ENCODE data around the gene C5orf52. TPM values are rescaled to one million over a fixed set of nuclear protein-coding genes. Genes with fewer than 3 reads are reported as not detected.
"Not testable (repeated sequence)": the region's sequence is repeated elsewhere in the genome, so short reads cannot be mapped to it uniquely, and the experiment has no call there.

The C5orf52 gene
- total RNA-seq, 2 experiments from 2014 or later = not detected

DNA sequence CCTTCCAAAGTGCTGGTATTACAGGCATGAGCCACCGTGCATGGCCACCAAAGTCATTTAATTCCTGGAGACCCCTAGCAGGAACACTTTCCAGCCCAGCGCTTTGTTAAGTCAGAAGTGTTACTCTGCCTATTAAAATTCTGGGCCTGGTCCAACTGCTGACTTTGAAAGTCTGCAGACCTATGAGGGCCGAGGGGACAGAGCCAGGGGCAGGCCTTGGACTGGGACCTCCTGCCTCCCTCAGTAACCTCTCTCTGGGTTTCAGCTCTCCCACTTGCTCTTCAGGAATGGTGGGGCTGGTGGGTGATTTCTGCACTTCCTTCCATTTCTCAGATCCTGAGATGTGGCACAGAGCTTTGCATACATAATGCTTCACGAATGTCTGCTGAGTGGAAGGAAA is 9.7 kb downstream of the C5orf52 start:
- no peaks in the 10 kb centered on the region for H3K9me3 Mint-ChIP-seq
- no peak overlapping the region for H3K4me3 Mint-ChIP-seq
- no peaks in the 10 kb centered on the region for H3K27me3 ChIP-seq (ENCODE audit: control insufficient read depth in 1 of 2, insufficient read depth in 2 of 2, low read length in 2 of 2)
- H3K4me1 Mint-ChIP-seq (ENCODE audit: low read depth) = no peaks in the 10 kb centered on the region
- TF ChIP-seq, protein P1, sequence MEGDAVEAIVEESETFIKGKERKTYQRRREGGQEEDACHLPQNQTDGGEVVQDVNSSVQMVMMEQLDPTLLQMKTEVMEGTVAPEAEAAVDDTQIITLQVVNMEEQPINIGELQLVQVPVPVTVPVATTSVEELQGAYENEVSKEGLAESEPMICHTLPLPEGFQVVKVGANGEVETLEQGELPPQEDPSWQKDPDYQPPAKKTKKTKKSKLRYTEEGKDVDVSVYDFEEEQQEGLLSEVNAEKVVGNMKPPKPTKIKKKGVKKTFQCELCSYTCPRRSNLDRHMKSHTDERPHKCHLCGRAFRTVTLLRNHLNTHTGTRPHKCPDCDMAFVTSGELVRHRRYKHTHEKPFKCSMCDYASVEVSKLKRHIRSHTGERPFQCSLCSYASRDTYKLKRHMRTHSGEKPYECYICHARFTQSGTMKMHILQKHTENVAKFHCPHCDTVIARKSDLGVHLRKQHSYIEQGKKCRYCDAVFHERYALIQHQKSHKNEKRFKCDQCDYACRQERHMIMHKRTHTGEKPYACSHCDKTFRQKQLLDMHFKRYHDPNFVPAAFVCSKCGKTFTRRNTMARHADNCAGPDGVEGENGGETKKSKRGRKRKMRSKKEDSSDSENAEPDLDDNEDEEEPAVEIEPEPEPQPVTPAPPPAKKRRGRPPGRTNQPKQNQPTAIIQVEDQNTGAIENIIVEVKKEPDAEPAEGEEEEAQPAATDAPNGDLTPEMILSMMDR (IDR thresholded peaks at IDR 0.05) = no peak
- ATAC-seq (ENCODE audit: poor library complexity) = no peak
- H3K4me1 ChIP-seq (ENCODE audit: insufficient read depth, low read length) = no peaks in the 10 kb centered on the region
- no peak for DNase-seq
- no peaks in the 10 kb centered on the region for H3K27me3 Mint-ChIP-seq
- ChIA-PET CTCF (no interaction called here), POLR2A (no interaction called here)
- no peaks in the 10 kb centered on the region for H3K36me3 ChIP-seq (ENCODE audit: insufficient read depth, low read length)
- H3K36me3 Mint-ChIP-seq (ENCODE audit: low read depth) = no peaks in the 10 kb centered on the region
- H3K4me3 ChIP-seq (ENCODE audit: low read length) = no peak overlapping the region
- H3K27ac ChIP-seq (ENCODE audit: low read depth in 1 of 2, low read length in 2 of 2) = no peak overlapping the region
- H3K9me3 ChIP-seq (ENCODE audit: control insufficient read depth in 1 of 2, insufficient read depth in 1 of 2, low read length in 2 of 2) = no peaks in the 10 kb centered on the region
- no peak overlapping the region for H3K27ac Mint-ChIP-seq
- intact Hi-C loops (cut with DNase I, micrococcal nuclease) = no loop called here

DNA sequence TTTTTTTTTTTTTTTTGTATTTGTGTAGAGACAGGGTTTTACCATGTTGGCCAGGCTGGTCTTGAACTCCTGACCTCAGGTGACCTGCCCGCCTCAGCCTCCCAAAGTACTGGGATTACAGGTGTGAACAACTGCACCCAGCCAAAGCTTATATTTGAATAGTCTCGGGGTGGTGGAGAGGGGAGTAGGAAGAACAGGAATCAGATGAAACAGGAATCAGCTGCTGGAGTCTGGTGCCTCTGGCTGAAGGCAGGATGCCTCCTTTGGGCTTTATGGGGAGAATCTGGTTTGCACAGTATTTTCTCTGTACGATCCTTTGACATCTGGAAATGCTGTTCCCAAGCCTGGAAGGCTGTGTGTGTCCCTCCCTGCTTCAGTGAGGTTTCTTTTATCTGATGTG is 10.9 kb downstream of the C5orf52 start:
- TF ChIP-seq, protein P1 (IDR thresholded peaks at IDR 0.05) = no peak
- CTCF ChIA-PET = no interaction called here
- no peak overlapping the region for H3K4me3 ChIP-seq (ENCODE audit: low read length)
- Mint-ChIP-seq H3K36me3 (ENCODE audit: low read depth) (no peaks in the 10 kb centered on the region), H3K27me3 (no peaks in the 10 kb centered on the region), H3K4me3 (no peak overlapping the region), H3K4me1 (ENCODE audit: low read depth) (no peaks in the 10 kb centered on the region), H3K9me3 (no peaks in the 10 kb centered on the region), H3K27ac (no peak overlapping the region)
- ATAC-seq (ENCODE audit: poor library complexity) (no peak), DNase-seq (no peak)
- H3K27ac ChIP-seq (ENCODE audit: low read depth in 1 of 2, low read length in 2 of 2) = no peak overlapping the region
- POLR2A ChIA-PET = interaction anchor here (0.6 kb wide), 1 partner anchor 990 kb away, joined by 3 read pairs; no protein-coding TSS in a partner anchor
- H3K9me3 ChIP-seq (ENCODE audit: control insufficient read depth in 1 of 2, insufficient read depth in 1 of 2, low read length in 2 of 2) = no peaks in the 10 kb centered on the region
- H3K4me1 ChIP-seq (ENCODE audit: insufficient read depth, low read length) = no peaks in the 10 kb centered on the region
- H3K36me3 ChIP-seq (ENCODE audit: insufficient read depth, low read length) = no peaks in the 10 kb centered on the region
- no peaks in the 10 kb centered on the region for H3K27me3 ChIP-seq (ENCODE audit: control insufficient read depth in 1 of 2, insufficient read depth in 2 of 2, low read length in 2 of 2)
- intact Hi-C loops (cut with DNase I, micrococcal nuclease) = no loop called here

GRCh38 chr5:157686276-157687197 is 15.2 kb downstream of the C5orf52 start:
- H3K27me3 ChIP-seq (ENCODE audit: control insufficient read depth in 1 of 2, insufficient read depth in 2 of 2, low read length in 2 of 2); CTCF ChIA-PET; intact Hi-C loops (cut with DNase I, micrococcal nuclease); H3K4me3 ChIP-seq (ENCODE audit: low read length); POLR2A ChIA-PET; H3K36me3 Mint-ChIP-seq (ENCODE audit: low read depth); H3K4me1 ChIP-seq (ENCODE audit: insufficient read depth, low read length); ATAC-seq (ENCODE audit: poor library complexity); H3K4me1 Mint-ChIP-seq (ENCODE audit: low read depth); H3K4me3 Mint-ChIP-seq; DNase-seq; H3K36me3 ChIP-seq (ENCODE audit: insufficient read depth, low read length); H3K27ac Mint-ChIP-seq; H3K9me3 Mint-ChIP-seq; H3K27ac ChIP-seq (ENCODE audit: low read depth in 1 of 2, low read length in 2 of 2); H3K27me3 Mint-ChIP-seq: not testable (repeated sequence)
- H3K9me3 ChIP-seq (ENCODE audit: control insufficient read depth in 1 of 2, insufficient read depth in 1 of 2, low read length in 2 of 2) = peaks cover 0 to 14% of the 10 kb centered on the region in 2 experiments

DNA sequence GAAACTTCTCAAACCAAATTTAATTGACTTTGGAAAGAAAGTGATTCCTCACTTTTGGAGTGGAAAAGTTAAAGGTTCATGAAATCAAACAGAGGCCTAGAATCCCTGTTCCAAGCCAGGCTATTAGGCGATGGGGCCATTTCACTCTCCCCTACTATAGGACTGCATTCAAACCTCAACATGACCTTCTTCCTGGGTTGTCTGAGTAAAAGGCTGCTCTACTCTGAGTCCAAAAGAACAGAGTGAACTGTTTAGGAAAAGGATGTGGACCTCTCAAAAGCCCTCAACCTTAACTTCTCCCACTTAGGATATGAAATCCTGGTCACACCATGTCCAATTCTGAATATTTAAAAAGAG is 15.8 kb downstream of the C5orf52 start:
- POLR2A ChIA-PET = no interaction called here
- intact Hi-C loops (cut with DNase I, micrococcal nuclease) = no loop called here

More for the DNA sequence above, 15.8 kb downstream of the C5orf52 start:
- no peaks in the 10 kb centered on the region for H3K4me1 Mint-ChIP-seq (ENCODE audit: low read depth)
- Histone ChIP-seq H3K36me3 (ENCODE audit: insufficient read depth, low read length) (no peaks in the 10 kb centered on the region), H3K27ac (ENCODE audit: low read depth in 1 of 2, low read length in 2 of 2) (no peak overlapping the region), H3K27me3 (ENCODE audit: control insufficient read depth in 1 of 2, insufficient read depth in 2 of 2, low read length in 2 of 2) (no peaks in the 10 kb centered on the region), H3K9me3 (ENCODE audit: control insufficient read depth in 1 of 2, insufficient read depth in 1 of 2, low read length in 2 of 2) (peaks cover 0 to 14% of the 10 kb centered on the region in 2 experiments), H3K4me1 (ENCODE audit: insufficient read depth, low read length) (peaks cover 7% of the 10 kb centered on the region), H3K4me3 (ENCODE audit: low read length) (no peak overlapping the region)
- H3K4me3 Mint-ChIP-seq = no peak overlapping the region
- TF ChIP-seq, protein P1 (IDR thresholded peaks at IDR 0.05) = no peak
- DNase-seq (no peak), ATAC-seq (ENCODE audit: poor library complexity) (no peak)
- H3K9me3 Mint-ChIP-seq = no peaks in the 10 kb centered on the region
- CTCF ChIA-PET = no interaction called here
- H3K27me3 Mint-ChIP-seq = no peaks in the 10 kb centered on the region
- H3K36me3 Mint-ChIP-seq (ENCODE audit: low read depth) = no peaks in the 10 kb centered on the region
- no peak overlapping the region for H3K27ac Mint-ChIP-seq
